Transverse colon (tissue), 4 donors: Measurements from ENCODE around the gene KMT2B. TPM values are rescaled to one million over a fixed set of nuclear protein-coding genes. Genes with fewer than 3 reads are reported as not detected.
A peak's percentile ranks its signal among the peaks of the same experiment; 100 is the strongest.

ENCODE experiments used
- DNase-seq: peaks from one replicate; pipeline ENCODE4 v3.0.0-alpha.2; 2019
- H3K27ac ChIP-seq, 4 donors: fragments of 200-600 bp; sonication (generic); 2 replicates each; pipeline ENCODE4 v1.5.1; 2016 to 2018; ENCODE audit warnings: inconsistent platforms in 4 of 4
- H3K27me3 ChIP-seq: fragments of 200-600 bp; sonication (generic); 2 replicates; pipeline ENCODE4 v1.5.1; 2017; ENCODE audit warnings: inconsistent platforms
- H3K36me3 ChIP-seq, 4 donors: fragments of 200-600 bp; sonication (generic); 2 replicates each; pipeline ENCODE4 v1.5.1; 2017 to 2019; ENCODE audit warnings: inconsistent platforms in 4 of 4
- H3K4me1 ChIP-seq, 4 donors: fragments of 200-600 bp; sonication (generic); 2 replicates each; pipeline ENCODE4 v1.5.1; 2017 to 2020; ENCODE audit warnings: inconsistent platforms in 4 of 4
- H3K4me3 ChIP-seq, 4 donors: fragments of 200-600 bp; sonication (generic); 1 replicate in 1 of 4; 2 replicates in 3 of 4; pipeline versions ENCODE4 v1.5.1 to v1.6.1; 2017 to 2019; ENCODE audit warnings: inconsistent platforms in 4 of 4
- H3K9me3 ChIP-seq, 2 donors: fragments of 200-600 bp; sonication (generic); 2 replicates each; pipeline ENCODE4 v1.5.1; 2017 to 2019; ENCODE audit warnings: inconsistent platforms in 2 of 2
- EP300 ChIP-seq: sonication (generic); formaldehyde crosslinking; IDR thresholded peaks from one replicate; pipeline ENCODE4 v1.6.1; 2017; ENCODE audit warnings: antibody characterized with exemption, low read depth
- POLR2A ChIP-seq: fragments of 450-650 bp; IDR thresholded peaks from one replicate; pipeline ENCODE4 v1.6.1; 2016; ENCODE audit warnings: antibody characterized with exemption, mild to moderate bottlenecking, moderate library complexity
- POLR2AphosphoS5 ChIP-seq, 3 donors: sonication (generic); formaldehyde crosslinking; IDR thresholded peaks; one replicate each; pipeline ENCODE4 v1.6.1; 2016; ENCODE audit warnings: antibody characterized with exemption in 3 of 3
- WGBS, 2 donors: methylation state at CpG; one replicate each; pipeline ENCODE4 v1.1.5; 2018; ENCODE audit warnings: low coverage in 1 of 2; 5-methylcytosine and 5-hydroxymethylcytosine counted together
- in situ Hi-C, 4 donors: fragments of 200-750 bp; cut with MboI; loops; one replicate each; pipeline versions ENCODE4 v1.15.0 to v1.15.1; 2017; ENCODE audit warnings: low sequenced_read_pairs in 3 of 4, low pct_ligation_motif_present in 1 of 4, low pct_unique_long_range_greater_than_20kb in 1 of 4
- intact Hi-C: fragments of 100-400 bp; cut with DNase I; formaldehyde crosslinking; loops from one replicate; pipeline ENCODE4 v1.15.1; 2023; ENCODE audit warnings: low total_unique reads
- total RNA-seq, 4 donors: library from RNA; depleted of rRNA; stranded (reverse); fragments of >200 nt; gene quantifications; one replicate each; pipeline ENCODE4 v1.1.0, GENCODE V29; 2016
- TF ChIP-seq, protein P1 (sequence below), 5 experiments: fragments of 200-600 bp in 3 of 5; fragments of 450-650 bp in 2 of 5; sonication (generic) in 3 of 5; IDR thresholded peaks; 1 replicate in 2 of 5; 2 replicates in 3 of 5; pipeline ENCODE4 v1.5.1; 2016 to 2017; ENCODE audit warnings: antibody characterized with exemption in 5 of 5, inconsistent platforms in 3 of 5, mild to moderate bottlenecking in 2 of 5, moderate library complexity in 1 of 5

The KMT2B gene
- total RNA-seq, 4 donors from 2014 or later, result 31.8 to 63.9 (median 50.7) TPM

DNA sequence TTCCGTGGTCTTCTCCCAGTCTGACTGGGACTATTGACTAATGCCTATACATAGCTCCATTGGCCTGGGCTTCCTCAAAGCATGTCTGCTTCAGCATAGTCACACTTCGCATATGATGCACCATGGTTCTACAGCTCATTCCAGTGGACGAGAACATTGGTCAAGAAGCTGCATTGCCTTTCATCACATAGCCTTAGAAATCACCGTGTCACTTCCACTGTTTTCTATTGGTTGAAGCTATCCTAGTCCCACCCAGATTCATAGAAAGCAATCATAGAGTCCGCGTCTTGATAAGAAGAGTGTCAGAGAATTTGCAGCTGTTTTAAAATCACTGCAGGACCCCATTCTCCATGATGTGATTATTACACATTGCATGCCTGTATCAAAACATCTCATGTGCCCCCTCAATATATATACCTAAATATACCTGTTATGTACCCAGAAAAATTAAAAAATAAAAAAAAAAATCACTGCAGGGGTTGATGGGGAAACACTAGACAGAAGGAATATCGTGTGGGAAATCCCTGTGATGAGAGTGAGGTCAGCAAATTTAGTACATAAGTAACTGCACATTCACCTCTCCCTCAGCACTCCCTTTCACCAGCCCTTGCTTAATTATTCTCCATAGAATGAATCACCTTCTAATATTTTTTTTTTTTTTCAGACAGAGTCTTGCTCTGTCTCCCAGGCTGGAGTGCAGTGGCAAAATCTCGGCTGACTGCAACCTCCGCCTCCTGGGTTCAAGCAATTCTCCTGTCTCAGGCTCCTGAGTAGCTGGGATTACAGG, 55.4 kb downstream of the KMT2B start:
- Histone ChIP-seq H3K27me3 (no peaks in the 10 kb centered on the region), H3K9me3 (no peaks in the 10 kb centered on the region), H3K36me3 (no peaks in the 10 kb centered on the region), H3K27ac (no peak overlapping the region), H3K4me3 (no peak overlapping the region), H3K4me1 (peaks cover 4 to 15% (median 13%) of the 10 kb centered on the region in 4 donors)
- TF ChIP-seq POLR2A, result no peak
- TF ChIP-seq, protein P1, sequence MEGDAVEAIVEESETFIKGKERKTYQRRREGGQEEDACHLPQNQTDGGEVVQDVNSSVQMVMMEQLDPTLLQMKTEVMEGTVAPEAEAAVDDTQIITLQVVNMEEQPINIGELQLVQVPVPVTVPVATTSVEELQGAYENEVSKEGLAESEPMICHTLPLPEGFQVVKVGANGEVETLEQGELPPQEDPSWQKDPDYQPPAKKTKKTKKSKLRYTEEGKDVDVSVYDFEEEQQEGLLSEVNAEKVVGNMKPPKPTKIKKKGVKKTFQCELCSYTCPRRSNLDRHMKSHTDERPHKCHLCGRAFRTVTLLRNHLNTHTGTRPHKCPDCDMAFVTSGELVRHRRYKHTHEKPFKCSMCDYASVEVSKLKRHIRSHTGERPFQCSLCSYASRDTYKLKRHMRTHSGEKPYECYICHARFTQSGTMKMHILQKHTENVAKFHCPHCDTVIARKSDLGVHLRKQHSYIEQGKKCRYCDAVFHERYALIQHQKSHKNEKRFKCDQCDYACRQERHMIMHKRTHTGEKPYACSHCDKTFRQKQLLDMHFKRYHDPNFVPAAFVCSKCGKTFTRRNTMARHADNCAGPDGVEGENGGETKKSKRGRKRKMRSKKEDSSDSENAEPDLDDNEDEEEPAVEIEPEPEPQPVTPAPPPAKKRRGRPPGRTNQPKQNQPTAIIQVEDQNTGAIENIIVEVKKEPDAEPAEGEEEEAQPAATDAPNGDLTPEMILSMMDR (IDR thresholded peaks at IDR 0.05), result no peak
- no peak for TF ChIP-seq POLR2AphosphoS5 (IDR thresholded peaks at IDR 0.05)
- no peak for TF ChIP-seq EP300
- WGBS, 2 donors, result 50 to 61% methylated on average over 5 to 9 of the region's 9 CpGs
- intact Hi-C loops (no loop called here), in situ Hi-C loops (no loop called here)
- DNase-seq, result no peak

DNA sequence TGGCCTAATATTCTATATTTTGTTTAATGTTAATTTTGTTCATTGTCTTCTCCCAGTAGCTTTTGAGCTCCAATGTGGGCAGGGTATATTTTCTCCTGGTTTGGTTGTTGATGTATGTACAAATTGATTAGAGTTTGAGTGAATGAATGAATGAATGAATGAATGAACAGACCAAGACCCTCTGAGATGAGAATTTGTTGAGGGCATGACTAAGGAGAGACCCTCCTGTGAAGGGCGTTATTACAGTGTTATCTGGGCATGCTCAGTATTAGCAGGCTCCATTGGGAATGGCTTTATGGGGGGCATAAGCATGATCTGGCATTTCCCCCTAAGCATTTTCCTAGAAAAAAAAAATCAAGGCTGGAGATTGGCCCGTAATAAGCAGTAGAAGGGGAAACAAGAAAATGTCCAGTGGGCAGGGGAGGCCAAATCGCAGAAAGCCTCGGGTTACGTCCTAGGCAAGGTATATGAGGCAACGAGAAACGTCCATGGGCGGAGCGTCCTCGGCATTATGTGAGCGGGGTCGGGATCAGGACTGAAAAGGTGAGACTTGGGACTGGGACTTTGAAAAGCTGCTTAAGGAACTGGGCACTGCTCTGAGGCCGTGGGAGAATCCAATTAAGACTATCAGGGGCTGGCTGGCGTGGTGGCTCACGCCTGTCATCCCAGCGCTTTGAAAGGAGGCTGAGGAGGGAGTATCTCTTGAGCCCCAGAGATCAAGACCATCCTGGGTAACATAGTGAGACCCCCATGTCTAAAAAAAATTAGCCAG, 56.7 kb downstream of the KMT2B start:
- intact Hi-C loops, result no loop called here
- Histone ChIP-seq H3K4me3 (peak overlapping the region in 3 of 4 donors; percentile 56 to 90 (median 73)), H3K27ac (peak overlapping the region in 1 of 4 donors; percentile 56), H3K4me1 (peaks cover 4 to 15% (median 13%) of the 10 kb centered on the region in 4 donors), H3K9me3 (no peaks in the 10 kb centered on the region), H3K27me3 (no peaks in the 10 kb centered on the region), H3K36me3 (no peaks in the 10 kb centered on the region)
- no peak for DNase-seq
- TF ChIP-seq POLR2AphosphoS5 (IDR thresholded peaks at IDR 0.05) (no peak), POLR2A (no peak), EP300 (no peak)
- TF ChIP-seq, protein P1 (IDR thresholded peaks at IDR 0.05), result no peak
- WGBS, 2 donors, result 34 to 43% methylated on average over 12 to 16 of the region's 16 CpGs
- in situ Hi-C loops, result no loop called here

DNA sequence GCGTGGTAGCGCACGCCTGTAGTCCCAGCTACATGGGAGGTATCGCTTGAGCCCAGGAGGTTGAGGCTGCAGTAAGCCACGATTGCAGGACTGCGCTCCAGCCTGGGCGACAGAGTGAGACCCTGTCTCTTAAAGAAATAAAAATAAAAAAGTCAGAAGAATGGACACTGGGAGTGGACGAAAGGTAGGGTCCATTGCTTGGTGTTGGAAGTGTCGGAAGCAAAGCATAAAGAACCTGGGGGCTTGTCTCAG, 57.2 kb downstream of the KMT2B start:
- H3K36me3 ChIP-seq, result no peaks in the 10 kb centered on the region
- H3K4me3 ChIP-seq, result peak overlapping the region in 3 of 4 donors; percentile 56 to 90 (median 73)
- TF ChIP-seq, protein P1 (IDR thresholded peaks at IDR 0.05), result no peak
- TF ChIP-seq POLR2A (no peak), EP300 (no peak), POLR2AphosphoS5 (IDR thresholded peaks at IDR 0.05) (no peak)
- peak overlapping the region in 1 of 4 donors; percentile 56 for H3K27ac ChIP-seq
- H3K4me1 ChIP-seq, result peaks cover 4 to 15% (median 13%) of the 10 kb centered on the region in 4 donors
- no peaks in the 10 kb centered on the region for H3K9me3 ChIP-seq
- DNase-seq, result no peak
- H3K27me3 ChIP-seq, result no peaks in the 10 kb centered on the region
- in situ Hi-C loops, result no loop called here
- 24% methylated on average over 9 of the region's 9 CpGs; no CpG with 5 or more reads in 1 of the 2 donors for WGBS, 2 donors
- intact Hi-C loops, result no loop called here

DNA sequence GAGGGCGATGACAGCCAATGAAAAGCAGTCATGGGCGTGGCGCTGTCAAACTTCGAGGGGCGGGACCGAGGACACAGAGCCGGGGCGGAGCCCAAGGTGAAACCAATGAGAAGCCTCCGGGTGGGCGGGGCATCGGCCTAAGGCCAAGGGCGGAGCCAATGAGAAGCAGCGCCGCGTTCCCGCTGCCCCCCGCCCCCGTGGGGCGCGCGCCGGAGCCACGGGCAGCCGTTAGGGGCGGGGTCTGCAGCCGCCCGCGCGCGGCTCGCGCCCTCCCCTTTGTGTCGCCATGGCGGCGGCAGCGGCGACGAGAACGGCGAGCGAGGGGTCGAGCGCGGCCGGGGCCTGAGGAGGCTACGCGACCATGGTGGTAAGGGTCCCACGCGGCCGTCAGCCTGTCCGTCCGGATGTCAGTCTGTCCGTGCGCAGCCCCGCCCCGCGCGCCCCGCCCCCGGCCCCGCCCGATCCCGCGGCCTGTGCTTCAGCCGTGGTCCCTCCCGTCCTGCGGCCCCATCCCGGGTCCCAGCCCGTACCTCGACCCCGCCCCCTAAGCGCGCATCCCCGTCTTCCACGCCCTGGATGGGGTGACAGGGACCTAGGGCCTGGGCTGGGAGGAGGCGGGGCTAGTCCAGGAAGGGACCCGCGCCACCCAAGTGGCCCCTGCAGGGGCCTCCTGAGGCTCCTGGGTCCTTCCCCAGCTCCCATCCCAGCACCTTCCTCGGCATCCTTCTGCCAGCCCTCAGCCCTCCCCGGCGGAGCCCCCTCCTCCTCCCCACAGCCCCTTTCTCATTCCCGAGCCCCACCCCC, 57.7 kb downstream of the KMT2B start, which contains the start of gene ARHGAP33:
ARHGAP33 (plus strand) TSS at position 267 of the 804 bp plus-strand sequence; CDS start at position 362, 95 bp downstream.
- peak within 1 kb of the TSS; percentile 56 to 90 (median 80) for H3K4me3 ChIP-seq
- H3K27me3 ChIP-seq, result no peaks in the 10 kb centered on the region
- peak; percentile 100 for DNase-seq
- in situ Hi-C loops, result no loop called here
- H3K4me1 ChIP-seq, result peaks cover 4 to 15% (median 13%) of the 10 kb centered on the region in 4 donors
- WGBS, 2 donors, result 0 to 1% methylated on average over 3 to 23 of the region's 82 CpGs
- no peaks in the 10 kb centered on the region for H3K9me3 ChIP-seq
- intact Hi-C loops, result no loop called here
- peak within 1 kb of the TSS; percentile 47 to 73 (median 60) for H3K27ac ChIP-seq
- TF ChIP-seq POLR2A (no peak), POLR2AphosphoS5 (IDR thresholded peaks at IDR 0.05) (no peak), EP300 (no peak)
- TF ChIP-seq, protein P1 (IDR thresholded peaks at IDR 0.05), result no peak
- no peaks in the 10 kb centered on the region for H3K36me3 ChIP-seq
